CD14-positive monocyte (primary cell): Measurements from ENCODE around the gene TMTC2. TPM values are rescaled to one million over a fixed set of nuclear protein-coding genes. Genes with fewer than 3 reads are reported as not detected.

Experiments used
- DNase-seq, 3 donors: peaks; one replicate each; pipeline ENCODE4 v3.0.0-alpha.2; 2011 to 2022
- H2AFZ ChIP-seq: 2 replicates; pipeline ENCODE4 v1.6.0; 2012; ENCODE audit warnings: mild to moderate bottlenecking, low read depth, low read length, inconsistent platforms; ENCODE audit not compliant: insufficient read depth, poor library complexity, severe bottlenecking
- H3K27ac ChIP-seq, 2 donors: 1 replicate in 1 of 2; 2 replicates in 1 of 2; pipeline ENCODE4 v1.5.1; 2012 to 2013; ENCODE audit warnings: low read length in 2 of 2, control low read depth in 1 of 2, inconsistent platforms in 1 of 2, low read depth in 1 of 2, mild to moderate bottlenecking in 1 of 2
- H3K27me3 ChIP-seq, 2 donors: one replicate each; pipeline versions ENCODE4 v1.6.0 to v1.6.1; 2011 to 2013; ENCODE audit warnings: low read length in 2 of 2; ENCODE audit not compliant: control insufficient read depth in 2 of 2, insufficient read depth in 2 of 2
- H3K36me3 ChIP-seq, 2 donors: replicated peaks in 1 of 2; 1 replicate in 1 of 2; 2 replicates in 1 of 2; pipeline versions ENCODE4 v1.5.1 to v1.6.1; 2012 to 2013; ENCODE audit warnings: low read length in 2 of 2, control low read depth in 1 of 2, inconsistent platforms in 1 of 2, mild to moderate bottlenecking in 1 of 2; ENCODE audit not compliant: insufficient read depth in 2 of 2, control insufficient read depth in 1 of 2
- H3K4me1 ChIP-seq, 2 donors: 1 replicate in 1 of 2; 2 replicates in 1 of 2; pipeline versions ENCODE4 v1.5.1 to v1.6.1; 2012 to 2013; ENCODE audit warnings: low read length in 2 of 2, control low read depth in 1 of 2, inconsistent platforms in 1 of 2, mild to moderate bottlenecking in 1 of 2, moderate library complexity in 1 of 2; ENCODE audit not compliant: insufficient read depth in 2 of 2, control insufficient read depth in 1 of 2
- H3K4me2 ChIP-seq: replicated peaks from 2 replicates; pipeline ENCODE3; 2012; ENCODE audit warnings: low read length, moderate library complexity, mild to moderate bottlenecking; ENCODE audit not compliant: poor library complexity, severe bottlenecking; ENCODE audit errors: extremely low read depth
- H3K4me3 ChIP-seq, 3 experiments: fragments of 200-600 bp in 1 of 3; sonication (generic) in 1 of 3; replicated peaks in 1 of 3; 1 replicate in 2 of 3; 2 replicates in 1 of 3; pipeline ENCODE4 v1.5.1; 2011 to 2013; ENCODE audit warnings: low read length in 3 of 3, mild to moderate bottlenecking in 3 of 3, control low read depth in 2 of 3, low read depth in 2 of 3, inconsistent platforms in 1 of 3, moderate library complexity in 1 of 3
- H3K79me2 ChIP-seq: 2 replicates; pipeline ENCODE4 v1.6.0; 2012; ENCODE audit warnings: mild to moderate bottlenecking, control low read depth, inconsistent platforms, low read length, moderate library complexity; ENCODE audit not compliant: insufficient read depth
- H3K9ac ChIP-seq: 2 replicates; pipeline ENCODE4 v1.6.0; 2017; ENCODE audit warnings: low read length, mild to moderate bottlenecking; ENCODE audit not compliant: insufficient read depth, poor library complexity, severe bottlenecking
- H3K9me3 ChIP-seq, 2 donors: replicated peaks in 1 of 2; 1 replicate in 1 of 2; 2 replicates in 1 of 2; pipeline versions ENCODE4 v1.5.1 to v1.6.1; 2012 to 2013; ENCODE audit warnings: low read length in 2 of 2, control low read depth in 1 of 2; ENCODE audit not compliant: control insufficient read depth in 1 of 2, insufficient read depth in 1 of 2
- H4K20me1 ChIP-seq: 2 replicates; pipeline ENCODE4 v1.6.0; 2012; ENCODE audit warnings: mild to moderate bottlenecking, low read length, control low read depth, moderate library complexity; ENCODE audit not compliant: insufficient read depth
- H3K27ac Mint-ChIP-seq, 7 donors: one replicate each; pipeline ENCODE4 v1.8.0; 2020; ENCODE audit warnings: mild to moderate bottlenecking in 7 of 7, mixed read lengths in 7 of 7, moderate library complexity in 6 of 7, inconsistent platforms in 2 of 7
- H3K27me3 Mint-ChIP-seq, 3 donors: one replicate each; pipeline ENCODE4 v1.8.0; 2021 to 2022; ENCODE audit warnings: low read depth in 3 of 3, mild to moderate bottlenecking in 3 of 3, mixed read lengths in 3 of 3, moderate library complexity in 3 of 3, inconsistent platforms in 1 of 3
- H3K36me3 Mint-ChIP-seq, 2 donors: one replicate each; pipeline ENCODE4 v1.8.0; 2020; ENCODE audit warnings: mixed read lengths in 2 of 2, inconsistent platforms in 1 of 2, mild to moderate bottlenecking in 1 of 2
- H3K4me1 Mint-ChIP-seq: one replicate; pipeline ENCODE4 v1.8.0; 2020; ENCODE audit warnings: mild to moderate bottlenecking, mixed read lengths
- H3K4me3 Mint-ChIP-seq, 2 donors: one replicate each; pipeline ENCODE4 v1.8.0; 2020; ENCODE audit warnings: mild to moderate bottlenecking in 2 of 2, mixed read lengths in 2 of 2, moderate library complexity in 1 of 2
- H3K9me3 Mint-ChIP-seq, 7 donors: one replicate each; pipeline ENCODE4 v1.8.0; 2020 to 2022; ENCODE audit warnings: mixed read lengths in 7 of 7, mild to moderate bottlenecking in 6 of 7, moderate library complexity in 6 of 7, inconsistent platforms in 2 of 7
- WGBS: methylation state at CpG from one replicate; pipeline ENCODE4 v1.1.5; 2013; ENCODE audit warnings: missing lambda C conversion rate; ENCODE audit not compliant: insufficient coverage; 5-methylcytosine and 5-hydroxymethylcytosine counted together
- intact Hi-C, 2 donors: fragments of 100-400 bp; cut with micrococcal nuclease; formaldehyde crosslinking; loops; one replicate each; pipeline versions ENCODE4 v1.15.0 to v1.15.1; 2023
- polyA plus RNA-seq, 3 donors: library from polyadenylated mRNA; depleted of rRNA in 1 of 3; unstranded in 2 of 3; stranded (reverse) in 1 of 3; fragments of 300-500 nt in 2 of 3; fragments of >200 nt in 1 of 3; fragmentation: Illumina TruSeq in 2 of 3; gene quantifications; 1 replicate in 2 of 3; 2 replicates in 1 of 3; pipeline ENCODE4 v1.2.3, GENCODE V29; 2012 to 2021
- small RNA-seq: library from RNA; depleted of rRNA; stranded (forward); fragments of <200 nt; gene quantifications from one replicate; pipeline ENCODE3, GENCODE V24; 2012; ENCODE audit warnings: low read depth; ENCODE audit not compliant: insufficient read length
- TF ChIP-seq, protein P1 (sequence below): fragments of 200-600 bp; IDR thresholded peaks from one replicate; pipeline ENCODE4 v1.8.0; 2022; ENCODE audit warnings: antibody characterized with exemption, mild to moderate bottlenecking

Gene TMTC2
- polyA plus RNA-seq, 3 donors, result 2.5 to 15.7 (median 3.3) TPM

DNA sequence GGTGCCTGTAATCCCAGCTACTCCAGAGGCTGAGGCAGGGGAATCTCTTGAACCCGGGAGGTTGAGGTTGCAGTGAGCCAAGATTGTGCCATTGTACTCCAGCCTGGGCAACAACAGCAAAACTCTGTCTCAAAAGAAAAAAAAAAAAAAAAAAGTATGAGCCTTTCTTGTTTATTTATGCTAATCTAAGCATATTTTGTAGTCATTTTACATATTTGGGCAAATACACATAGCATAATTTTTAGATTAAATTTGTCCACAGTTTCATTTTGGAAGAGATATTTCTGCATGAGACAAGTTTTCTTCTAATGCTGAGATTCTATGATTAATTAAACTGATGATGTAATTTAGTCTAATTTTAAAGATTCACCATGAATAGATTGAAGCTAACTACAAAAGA lies 494.4 kb downstream of the TMTC2 start:
- H3K27me3 ChIP-seq, result no peaks in the 10 kb centered on the region
- no peak overlapping the region for H3K9ac ChIP-seq
- TF ChIP-seq, protein P1, sequence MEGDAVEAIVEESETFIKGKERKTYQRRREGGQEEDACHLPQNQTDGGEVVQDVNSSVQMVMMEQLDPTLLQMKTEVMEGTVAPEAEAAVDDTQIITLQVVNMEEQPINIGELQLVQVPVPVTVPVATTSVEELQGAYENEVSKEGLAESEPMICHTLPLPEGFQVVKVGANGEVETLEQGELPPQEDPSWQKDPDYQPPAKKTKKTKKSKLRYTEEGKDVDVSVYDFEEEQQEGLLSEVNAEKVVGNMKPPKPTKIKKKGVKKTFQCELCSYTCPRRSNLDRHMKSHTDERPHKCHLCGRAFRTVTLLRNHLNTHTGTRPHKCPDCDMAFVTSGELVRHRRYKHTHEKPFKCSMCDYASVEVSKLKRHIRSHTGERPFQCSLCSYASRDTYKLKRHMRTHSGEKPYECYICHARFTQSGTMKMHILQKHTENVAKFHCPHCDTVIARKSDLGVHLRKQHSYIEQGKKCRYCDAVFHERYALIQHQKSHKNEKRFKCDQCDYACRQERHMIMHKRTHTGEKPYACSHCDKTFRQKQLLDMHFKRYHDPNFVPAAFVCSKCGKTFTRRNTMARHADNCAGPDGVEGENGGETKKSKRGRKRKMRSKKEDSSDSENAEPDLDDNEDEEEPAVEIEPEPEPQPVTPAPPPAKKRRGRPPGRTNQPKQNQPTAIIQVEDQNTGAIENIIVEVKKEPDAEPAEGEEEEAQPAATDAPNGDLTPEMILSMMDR, result no peak
- no peaks in the 10 kb centered on the region for H4K20me1 ChIP-seq
- no peak overlapping the region for H3K27ac Mint-ChIP-seq
- H3K9me3 Mint-ChIP-seq, result peaks cover 0 to 4% (median 0%) of the 10 kb centered on the region in 7 donors
- no peaks in the 10 kb centered on the region for H3K36me3 Mint-ChIP-seq
- no peak for DNase-seq
- intact Hi-C loops, result no loop called here
- no peak overlapping the region for H3K27ac ChIP-seq
- H2AFZ ChIP-seq, result no peak overlapping the region
- no peak overlapping the region for H3K4me2 ChIP-seq
- peaks cover 0 to 6% (median 4%) of the 10 kb centered on the region in 3 donors for H3K27me3 Mint-ChIP-seq
- peaks cover 3% of the 10 kb centered on the region for H3K4me1 Mint-ChIP-seq
- no peaks in the 10 kb centered on the region for H3K4me1 ChIP-seq
- H3K9me3 ChIP-seq, result no peaks in the 10 kb centered on the region
- H3K79me2 ChIP-seq, result no peaks in the 10 kb centered on the region
- no peak overlapping the region for H3K4me3 ChIP-seq
- H3K36me3 ChIP-seq, result no peaks in the 10 kb centered on the region
- WGBS, result no CpG with 5 or more reads among the region's 1 CpG
- no peak overlapping the region for H3K4me3 Mint-ChIP-seq

DNA sequence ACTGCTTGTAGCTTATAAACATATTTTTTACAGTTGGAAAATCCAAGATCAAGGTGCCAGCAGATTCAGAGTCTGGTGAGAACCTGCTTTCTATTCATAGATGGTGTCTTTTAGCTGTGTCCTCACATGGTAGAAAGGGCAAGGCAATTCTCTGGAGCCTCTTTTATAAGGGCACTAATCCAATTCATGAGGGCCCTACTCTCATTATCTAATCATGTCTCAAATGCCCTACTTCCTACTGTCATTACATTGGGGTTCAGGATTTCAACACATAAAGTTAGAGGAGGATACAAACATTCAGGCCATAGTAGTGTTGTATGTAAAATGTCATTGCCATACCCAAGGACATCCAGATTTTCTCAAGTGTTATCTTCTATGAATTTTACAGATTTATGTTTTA lies 496.4 kb downstream of the TMTC2 start:
- Mint-ChIP-seq H3K27me3 (peaks cover 0 to 6% (median 3%) of the 10 kb centered on the region in 3 donors), H3K9me3 (peaks cover 0 to 7% (median 0%) of the 10 kb centered on the region in 7 donors), H3K36me3 (no peaks in the 10 kb centered on the region), H3K4me3 (no peak overlapping the region), H3K27ac (no peak overlapping the region), H3K4me1 (peaks cover 3% of the 10 kb centered on the region)
- Histone ChIP-seq H3K27ac (no peak overlapping the region), H3K9me3 (no peaks in the 10 kb centered on the region), H3K36me3 (no peaks in the 10 kb centered on the region), H3K27me3 (no peaks in the 10 kb centered on the region), H3K4me1 (no peaks in the 10 kb centered on the region), H4K20me1 (no peaks in the 10 kb centered on the region), H2AFZ (no peak overlapping the region), H3K4me3 (no peak overlapping the region), H3K9ac (no peak overlapping the region), H3K4me2 (no peak overlapping the region), H3K79me2 (no peaks in the 10 kb centered on the region)
- DNase-seq, result no peak
- TF ChIP-seq, protein P1, result no peak
- intact Hi-C loops, result no loop called here

Small RNA genes within 50 kb of the gene (small RNA-seq; reads per million reads assigned to genes)
- not detected for gene RNU6-977P
